ENCODE data around the gene PLCB1.
"Not testable (repeated sequence)": the region's sequence is repeated elsewhere in the genome, so short reads cannot be mapped to it uniquely, and the experiment has no call there.

PLCB1 gene

GRCh38 chr20:8344631-8345030, 212.6 kb downstream of the PLCB1 start:
- no peak for DNase-seq

DNA sequence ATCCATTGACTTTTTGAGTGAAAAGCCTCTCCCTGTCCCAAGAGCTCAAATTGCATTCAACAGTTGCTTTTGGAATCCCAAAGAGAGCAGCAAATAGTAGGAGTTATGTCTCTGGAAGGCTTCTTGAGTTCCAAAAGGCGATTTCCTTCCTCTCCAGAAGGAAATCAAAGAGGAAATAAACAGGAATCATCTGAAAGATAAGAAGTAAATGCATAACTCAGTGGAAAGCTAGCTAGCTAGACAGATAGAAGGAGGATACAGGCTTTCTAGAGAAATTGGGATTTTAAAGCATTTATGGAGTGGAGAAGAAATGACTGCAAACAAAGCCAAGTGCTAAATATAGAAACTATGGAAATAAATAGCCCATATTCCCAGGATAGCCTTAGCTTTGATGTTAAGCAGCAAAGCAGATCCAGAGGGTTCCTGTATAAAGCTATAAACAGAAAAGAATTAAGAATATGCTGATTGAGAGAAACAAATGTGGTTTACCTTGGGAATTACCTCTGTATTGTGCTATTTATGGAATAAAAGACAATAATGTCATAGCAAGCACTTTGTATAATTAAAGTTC, 214.7 kb downstream of the PLCB1 start:
- DNase-seq = no peak

GRCh38 chr20:8350225-8350624, 218.2 kb downstream of the PLCB1 start:
- DNase-seq = not testable (repeated sequence)

DNA sequence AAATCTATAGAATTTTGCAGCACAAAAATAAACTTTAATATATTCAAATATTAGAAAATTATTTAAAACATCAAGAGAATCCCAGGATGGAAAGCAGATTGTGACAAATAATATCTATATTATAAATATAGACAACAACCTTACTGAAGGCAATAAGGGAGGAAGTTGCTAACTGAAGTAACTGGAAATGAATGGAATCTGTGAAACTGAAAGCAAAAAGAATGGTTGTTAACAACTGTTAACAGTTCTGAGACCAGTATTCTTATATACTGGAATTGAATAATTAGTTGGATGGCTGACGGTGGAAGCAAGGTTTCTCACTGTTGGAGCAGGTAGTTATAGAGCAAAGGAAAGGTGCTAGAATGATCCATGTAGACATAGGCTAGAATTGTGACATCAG, 220.4 kb downstream of the PLCB1 start:
- DNase-seq = no peak

- DNase-seq = no peak
Measured at GRCh38 chr20:8353512-8353911, 221.4 kb downstream of the PLCB1 start.

DNA sequence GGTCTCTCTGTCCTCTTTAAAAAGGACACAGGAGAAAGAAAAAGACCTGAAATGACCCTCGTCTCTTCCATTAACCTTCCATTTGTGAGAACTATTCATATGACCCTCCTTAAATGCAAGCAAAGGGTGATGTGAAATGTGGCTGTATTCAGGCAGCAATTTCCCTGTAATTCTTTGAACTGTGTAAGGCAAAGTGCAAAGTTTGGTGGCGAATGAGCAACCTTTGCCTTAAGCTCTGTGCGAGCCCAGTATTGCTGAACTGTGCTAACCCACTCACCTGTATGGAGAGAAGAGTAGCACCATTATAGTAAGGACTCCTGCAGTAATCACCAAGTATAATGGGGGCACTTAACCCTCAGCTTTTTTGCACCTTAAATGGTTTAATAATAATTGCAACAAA, 223.4 kb downstream of the PLCB1 start:
- no peak for DNase-seq

DNA sequence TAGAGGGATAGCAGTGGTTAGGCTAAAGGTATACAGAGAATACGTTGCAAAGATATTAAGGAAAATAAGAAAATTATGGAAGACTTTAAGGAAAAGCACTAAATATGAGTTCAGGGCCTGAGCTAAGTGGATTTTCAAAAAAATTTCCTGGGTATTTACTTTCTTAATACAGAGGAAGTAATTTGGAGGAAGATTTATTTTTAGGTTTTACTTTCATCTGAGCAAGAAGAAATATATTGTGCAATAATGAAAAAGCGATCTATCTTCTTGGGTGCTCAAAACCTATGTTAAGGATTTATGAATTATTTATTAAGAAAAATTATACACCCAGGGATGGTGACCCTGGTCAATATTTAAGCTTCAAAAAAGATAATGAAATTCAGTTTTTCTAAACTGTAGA, 224.7 kb downstream of the PLCB1 start:
- no peak for DNase-seq

GRCh38 chr20:8357703-8358102, 225.6 kb downstream of the PLCB1 start:
- DNase-seq = no peak

- no peak for DNase-seq
Measured at GRCh38 chr20:8360035-8360434, 228.0 kb downstream of the PLCB1 start.

DNA sequence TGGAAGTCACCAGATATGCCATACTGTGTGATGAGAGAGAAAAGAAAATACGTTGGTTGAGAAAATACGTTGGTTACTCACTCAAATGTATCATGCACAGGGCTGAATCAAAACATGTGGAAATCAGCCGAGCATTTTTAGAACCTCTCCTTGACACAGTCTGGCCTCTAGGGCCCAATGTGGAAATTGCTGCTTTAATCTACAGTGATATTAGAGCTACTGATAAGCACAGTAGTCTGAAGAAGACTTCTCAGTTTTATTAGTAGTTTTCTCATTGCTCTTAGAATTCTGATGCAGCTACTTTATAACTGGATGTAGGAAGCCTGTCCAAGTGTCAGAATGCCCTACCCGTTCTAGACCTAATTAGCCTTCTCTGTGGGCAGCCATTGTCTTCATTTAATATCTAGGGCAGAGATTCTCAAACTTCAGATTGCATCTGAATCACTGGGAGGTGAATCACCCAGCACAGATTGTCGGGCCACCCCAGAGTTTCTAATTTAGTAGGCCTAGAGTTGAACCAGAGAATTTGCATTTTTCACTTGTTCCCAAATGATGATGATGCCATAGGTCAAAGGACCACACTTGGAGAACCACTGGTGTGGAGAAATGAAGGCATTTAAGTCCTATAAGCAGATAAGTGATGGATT, 229.1 kb downstream of the PLCB1 start:
- peak; percentile 47 for DNase-seq

GRCh38 chr20:8361779-8362178, 229.7 kb downstream of the PLCB1 start:
- no peak for DNase-seq

DNA sequence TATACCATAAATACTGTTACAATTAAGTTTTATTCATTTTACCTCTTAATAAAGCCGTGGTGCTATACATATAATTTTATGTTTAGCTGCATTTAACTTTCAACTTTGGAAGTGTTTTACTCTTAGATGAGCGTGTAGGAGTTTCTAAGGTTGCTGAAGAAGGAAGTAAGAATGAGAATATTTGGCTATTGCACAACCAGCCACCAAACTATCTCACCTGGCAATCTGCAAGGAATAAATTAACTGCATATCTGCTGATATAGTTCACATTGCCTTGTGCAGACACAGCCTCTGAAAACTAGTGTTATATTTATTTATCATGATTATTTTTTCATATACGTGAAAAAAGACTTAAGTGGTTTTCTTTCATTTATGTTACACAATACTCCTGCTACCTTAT, 230.4 kb downstream of the PLCB1 start:
- DNase-seq = no peak

- DNase-seq = no peak
Measured at GRCh38 chr20:8363970-8364733, 232.1 kb downstream of the PLCB1 start.

DNA sequence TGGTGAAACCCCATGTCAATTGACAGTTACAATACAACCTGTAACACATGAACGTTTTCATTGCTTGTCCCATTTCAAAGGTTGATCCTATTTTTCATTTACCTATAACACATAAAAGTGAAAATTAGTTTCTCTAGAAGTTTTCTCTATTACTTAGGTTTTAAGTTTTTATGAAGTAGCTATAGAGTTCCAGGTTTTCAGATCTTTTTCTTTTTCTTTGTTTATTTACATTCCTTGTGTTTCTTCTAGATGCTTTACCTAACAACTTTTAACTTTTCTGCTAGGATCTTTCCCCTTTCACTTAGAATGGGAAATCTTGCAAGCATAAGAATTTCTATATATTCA, 232.6 kb downstream of the PLCB1 start:
- no peak for DNase-seq

- DNase-seq = no peak
Measured at GRCh38 chr20:8365634-8366033, 233.6 kb downstream of the PLCB1 start.

DNA sequence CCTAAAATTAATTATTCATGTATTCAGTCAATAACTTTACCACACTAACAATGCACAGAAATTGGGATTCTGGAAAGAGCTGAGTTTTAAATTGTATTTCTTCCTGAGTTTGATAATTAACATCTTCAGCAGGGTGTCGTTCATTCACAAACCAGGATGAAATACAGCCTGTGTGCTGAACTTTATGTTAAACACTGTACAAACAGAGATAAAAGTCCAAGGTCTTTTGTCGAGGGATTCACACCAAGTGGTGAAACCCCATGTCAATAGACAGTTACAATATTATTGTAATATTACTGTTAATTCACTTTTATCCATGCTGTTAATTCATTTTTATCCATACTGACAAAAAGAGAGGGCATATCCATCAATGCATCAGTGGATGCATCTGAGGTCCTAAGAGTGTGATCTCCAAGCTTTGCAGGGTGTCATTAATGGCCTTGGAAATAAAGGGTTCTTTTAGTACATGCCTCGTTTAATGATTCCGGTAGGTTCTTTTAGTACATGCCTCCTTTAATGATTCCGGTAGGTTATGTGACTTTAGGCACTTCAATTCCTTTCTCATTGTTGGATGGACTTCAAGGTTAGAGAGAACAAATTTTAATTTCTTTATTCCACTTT, 234.3 kb downstream of the PLCB1 start:
- no peak for DNase-seq

DNA sequence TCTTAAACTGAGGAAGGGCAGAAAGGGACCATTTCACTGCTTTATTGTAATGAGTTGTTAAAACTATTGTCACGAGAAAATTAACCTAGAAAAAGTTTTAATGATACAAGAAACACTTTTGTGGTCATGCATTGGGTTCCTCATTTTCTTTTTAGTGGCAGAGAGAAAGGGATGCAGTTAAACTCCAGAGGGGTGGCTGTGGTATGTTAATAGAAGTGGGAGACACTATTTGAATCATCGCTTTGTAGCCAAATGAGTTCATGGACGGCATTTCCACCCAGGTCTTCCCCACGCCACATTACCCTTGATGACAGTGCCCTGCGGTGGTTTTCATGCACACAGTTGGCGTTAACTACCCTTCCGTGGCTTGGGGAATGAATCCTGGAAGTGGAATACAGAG, 235.6 kb downstream of the PLCB1 start:
- no peak for DNase-seq

- DNase-seq = no peak
Measured at GRCh38 chr20:8368670-8369069, 236.6 kb downstream of the PLCB1 start.

DNA sequence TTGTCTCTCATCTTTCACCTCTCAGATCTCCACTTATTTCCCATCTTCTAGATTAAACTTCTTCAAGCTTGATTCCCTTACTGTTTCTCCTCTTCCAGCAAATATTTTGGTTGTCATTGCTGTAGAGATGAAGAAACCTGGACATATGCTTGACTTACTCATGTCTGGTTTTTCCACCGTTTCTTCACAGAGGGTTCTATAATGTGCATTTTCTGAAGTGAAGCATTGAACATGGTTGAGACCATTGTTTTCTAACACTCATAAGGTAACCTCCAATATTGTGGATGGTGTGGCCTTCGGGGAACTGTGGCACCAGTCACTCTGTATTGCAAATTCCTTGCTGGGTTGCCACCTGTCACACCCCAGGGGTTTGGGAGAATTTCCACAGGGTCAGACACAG, 237.2 kb downstream of the PLCB1 start:
- no peak for DNase-seq

- no peak for DNase-seq
Measured at GRCh38 chr20:8370774-8371173, 238.7 kb downstream of the PLCB1 start.

GRCh38 chr20:8372824-8373380, 240.8 kb downstream of the PLCB1 start:
- DNase-seq = no peak

- no peak for DNase-seq
Measured at GRCh38 chr20:8373579-8373978, 241.5 kb downstream of the PLCB1 start.

DNA sequence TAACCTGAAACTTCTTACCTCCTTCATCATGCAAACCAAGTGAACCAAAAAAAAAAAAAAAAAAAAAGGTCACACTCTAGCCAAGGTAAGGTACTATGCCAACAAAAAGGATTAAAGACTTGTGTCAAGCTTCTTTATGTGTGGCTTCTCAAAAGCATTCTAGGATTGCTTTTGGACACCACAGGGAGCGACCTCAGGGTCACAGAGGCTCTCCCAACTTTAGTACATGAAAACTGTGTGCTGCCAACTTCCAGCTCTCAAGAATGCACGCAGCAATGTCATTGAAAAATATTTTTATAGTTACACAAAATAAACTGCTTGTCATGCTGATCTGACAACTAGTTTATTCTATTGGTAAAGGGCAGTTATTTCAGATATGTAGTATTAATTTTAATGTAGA, 243.8 kb downstream of the PLCB1 start:
- no peak for DNase-seq

DNA sequence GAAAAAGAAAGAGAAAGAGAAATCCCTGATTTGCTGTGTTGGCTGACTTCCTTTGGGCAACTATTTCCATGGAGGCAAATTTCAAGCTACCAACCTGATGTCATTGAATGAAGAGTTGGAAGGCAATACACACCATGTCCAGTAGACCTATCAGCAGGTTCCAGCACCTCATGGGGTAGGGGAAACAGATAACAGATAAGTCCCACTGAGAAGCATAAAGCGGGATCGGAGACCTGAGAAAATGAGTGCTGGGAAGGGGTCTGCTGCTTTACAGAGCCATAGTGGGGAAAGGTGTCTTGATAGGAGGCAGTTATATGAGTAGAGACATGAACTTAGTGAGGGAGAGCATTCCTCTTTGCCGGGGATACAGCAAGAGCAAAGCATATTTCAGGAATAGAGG, 244.9 kb downstream of the PLCB1 start:
- DNase-seq = no peak
